OCI-LY7 (cell line): ENCODE results near the gene SUN2. TPM values are rescaled to one million over a fixed set of nuclear protein-coding genes. Genes with fewer than 3 reads are reported as not detected.

ENCODE experiments used
- BruUV-seq: library from RNA; stranded (reverse); fragments of 400-500 nt; replicated peaks from 2 replicates; lab custom pipeline; 2021; lab: Mats Ljungman, UMichigan
- CTCF ChIA-PET: fragments of 300-600 bp; sonication (Branson Sonifier 250); formaldehyde crosslinking; loops from one replicate; lab custom pipeline; 2022; ENCODE audit warnings: antibody characterized with exemption; ENCODE audit not compliant: unreplicated experiment; lab: Charles Lee
- POLR2A ChIA-PET: fragments of 300-600 bp; sonication (Branson Sonifier 250); formaldehyde crosslinking; loops from one replicate; lab custom pipeline; 2022; ENCODE audit warnings: antibody characterized with exemption; lab: Charles Lee
- DNase-seq: peaks from one replicate; pipeline ENCODE4 v3.0.0-alpha.2; 2015; ENCODE audit warnings: low spot score
- H2AFZ ChIP-seq: fragments of 200-600 bp; sonication (generic), shearing (Covaris generic); 2 replicates; pipeline ENCODE4 v1.6.1; 2014; ENCODE audit warnings: mild to moderate bottlenecking, antibody characterized with exemption, low read length, moderate library complexity
- H3K27ac ChIP-seq: fragments of 200-600 bp; sonication (generic); 2 replicates; pipeline ENCODE4 v1.5.1; 2014; ENCODE audit warnings: mixed run types, low read depth, mild to moderate bottlenecking, moderate library complexity, low read length, inconsistent platforms; ENCODE audit not compliant: poor library complexity, severe bottlenecking
- H3K36me3 ChIP-seq: fragments of 200-600 bp; sonication (generic); 2 replicates; pipeline ENCODE4 v1.6.1; 2014; ENCODE audit warnings: mild to moderate bottlenecking, antibody characterized with exemption, low read length, moderate library complexity, mixed read lengths; ENCODE audit not compliant: insufficient read depth
- H3K4me1 ChIP-seq: fragments of 200-600 bp; sonication (generic); 2 replicates; pipeline ENCODE4 v1.5.1; 2014; ENCODE audit warnings: mild to moderate bottlenecking, low read length; ENCODE audit not compliant: insufficient read depth, poor library complexity, severe bottlenecking
- H3K4me2 ChIP-seq: fragments of 200-600 bp; sonication (generic); 2 replicates; pipeline ENCODE4 v1.6.1; 2014; ENCODE audit warnings: mild to moderate bottlenecking, low read length
- H3K4me3 ChIP-seq: fragments of 200-600 bp; sonication (generic); 2 replicates; pipeline ENCODE4 v1.5.1; 2014; ENCODE audit warnings: mild to moderate bottlenecking, low read depth, low read length; ENCODE audit not compliant: poor library complexity, severe bottlenecking
- H3K79me2 ChIP-seq: fragments of 200-600 bp; sonication (generic); 2 replicates; pipeline ENCODE4 v1.6.1; 2016; ENCODE audit warnings: low read depth, mild to moderate bottlenecking, low read length, moderate library complexity, mixed read lengths; ENCODE audit not compliant: insufficient read depth
- H3K9me2 ChIP-seq: fragments of 200-600 bp; sonication (generic); 2 replicates; pipeline ENCODE4 v1.6.1; 2016; ENCODE audit warnings: mild to moderate bottlenecking, low read length, mixed read lengths; ENCODE audit not compliant: insufficient read depth
- H3K9me3 ChIP-seq: fragments of 200-600 bp; sonication (generic); 2 replicates; pipeline ENCODE4 v1.6.1; 2014; ENCODE audit warnings: mild to moderate bottlenecking, mixed run types, low read length, mixed read lengths
- H4K20me1 ChIP-seq: fragments of 200-600 bp; sonication (generic); 2 replicates; pipeline ENCODE4 v1.6.1; 2014; ENCODE audit warnings: mild to moderate bottlenecking, antibody characterized with exemption, low read length, moderate library complexity, mixed read lengths; ENCODE audit not compliant: insufficient read depth
- EZH2phosphoT487 ChIP-seq: fragments of 200-600 bp; sonication (generic); IDR thresholded peaks from 2 replicates; pipeline ENCODE4 v1.6.1; 2018; ENCODE audit warnings: low read depth, borderline replicate concordance, mild to moderate bottlenecking, mixed run types, antibody characterized with exemption, low read length, moderate library complexity, mixed read lengths
- intact Hi-C: fragments of 100-400 bp; cut with micrococcal nuclease; formaldehyde crosslinking; loops from one replicate; pipeline ENCODE4 v1.10.0; 2022; ENCODE audit not compliant: unreplicated experiment
- total RNA-seq, 2 experiments: library from RNA; depleted of rRNA in 1 of 2; stranded (reverse); fragments of >200 nt in 1 of 2; shearing (Covaris generic) in 1 of 2; gene quantifications; 2 replicates each; pipeline ENCODE4 v1.2.3, GENCODE V29; 2014 to 2022
- TF ChIP-seq, protein P1 (sequence below): fragments of 200-600 bp; sonication (generic); conservative IDR thresholded peaks from 2 replicates; pipeline ENCODE4 v1.5.1; 2014; ENCODE audit warnings: mild to moderate bottlenecking, antibody characterized with exemption, low read length, moderate library complexity, mixed read lengths

The SUN2 gene
- total RNA-seq, 2 experiments from 2014 or later, result 59.1 to 80.2 TPM

DNA sequence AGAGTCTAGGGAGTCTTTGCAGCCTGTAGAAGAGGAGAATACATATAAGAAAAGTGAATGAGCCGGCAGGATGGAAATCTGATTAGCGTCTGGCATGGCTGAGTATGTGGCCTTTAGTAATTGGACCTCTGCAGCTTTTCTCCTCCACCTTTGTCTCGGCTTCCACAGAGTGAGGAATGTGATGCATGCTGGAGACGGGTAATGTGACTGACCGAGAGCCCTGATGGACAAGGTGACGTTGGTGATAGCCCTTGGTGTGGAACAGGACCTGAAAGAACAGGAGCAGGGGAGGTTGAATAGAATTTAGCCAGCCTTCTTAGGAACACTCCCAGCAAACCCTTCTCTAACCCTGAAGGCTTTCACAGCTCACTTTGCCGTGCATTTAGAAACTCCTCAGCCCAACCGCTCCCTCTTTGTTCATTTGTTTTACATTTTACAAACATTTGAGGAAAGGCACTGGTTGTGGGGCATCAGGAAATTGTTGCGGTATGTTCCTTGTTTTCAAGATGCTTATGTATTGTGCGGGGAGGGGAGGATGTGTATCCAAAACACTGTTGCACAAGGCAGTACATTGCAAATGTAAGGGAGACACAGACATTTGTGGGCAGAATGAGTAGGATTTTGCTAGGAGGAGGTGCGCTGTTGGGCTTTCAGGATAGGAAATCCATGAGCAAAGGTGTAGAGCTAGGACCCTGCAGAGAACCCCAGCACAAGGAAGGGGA, 43.2 kb downstream of the SUN2 start:
- Histone ChIP-seq H2AFZ (no peak overlapping the region), H3K9me3 (no peaks in the 10 kb centered on the region), H4K20me1 (peaks cover 34% of the 10 kb centered on the region), H3K79me2 (peaks cover 60% of the 10 kb centered on the region), H3K27ac (no peak overlapping the region), H3K4me2 (no peak overlapping the region), H3K36me3 (peaks cover 50% of the 10 kb centered on the region), H3K4me3 (no peak overlapping the region), H3K4me1 (peaks cover 26% of the 10 kb centered on the region), H3K9me2 (no peaks in the 10 kb centered on the region)
- intact Hi-C loops, result no loop called here
- DNase-seq, result no peak
- CTCF ChIA-PET, result no interaction called here
- POLR2A ChIA-PET, result no interaction called here
- no peak for TF ChIP-seq EZH2phosphoT487
- TF ChIP-seq, protein P1, sequence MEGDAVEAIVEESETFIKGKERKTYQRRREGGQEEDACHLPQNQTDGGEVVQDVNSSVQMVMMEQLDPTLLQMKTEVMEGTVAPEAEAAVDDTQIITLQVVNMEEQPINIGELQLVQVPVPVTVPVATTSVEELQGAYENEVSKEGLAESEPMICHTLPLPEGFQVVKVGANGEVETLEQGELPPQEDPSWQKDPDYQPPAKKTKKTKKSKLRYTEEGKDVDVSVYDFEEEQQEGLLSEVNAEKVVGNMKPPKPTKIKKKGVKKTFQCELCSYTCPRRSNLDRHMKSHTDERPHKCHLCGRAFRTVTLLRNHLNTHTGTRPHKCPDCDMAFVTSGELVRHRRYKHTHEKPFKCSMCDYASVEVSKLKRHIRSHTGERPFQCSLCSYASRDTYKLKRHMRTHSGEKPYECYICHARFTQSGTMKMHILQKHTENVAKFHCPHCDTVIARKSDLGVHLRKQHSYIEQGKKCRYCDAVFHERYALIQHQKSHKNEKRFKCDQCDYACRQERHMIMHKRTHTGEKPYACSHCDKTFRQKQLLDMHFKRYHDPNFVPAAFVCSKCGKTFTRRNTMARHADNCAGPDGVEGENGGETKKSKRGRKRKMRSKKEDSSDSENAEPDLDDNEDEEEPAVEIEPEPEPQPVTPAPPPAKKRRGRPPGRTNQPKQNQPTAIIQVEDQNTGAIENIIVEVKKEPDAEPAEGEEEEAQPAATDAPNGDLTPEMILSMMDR, result no peak
- no TSS peak for BruUV-seq

DNA sequence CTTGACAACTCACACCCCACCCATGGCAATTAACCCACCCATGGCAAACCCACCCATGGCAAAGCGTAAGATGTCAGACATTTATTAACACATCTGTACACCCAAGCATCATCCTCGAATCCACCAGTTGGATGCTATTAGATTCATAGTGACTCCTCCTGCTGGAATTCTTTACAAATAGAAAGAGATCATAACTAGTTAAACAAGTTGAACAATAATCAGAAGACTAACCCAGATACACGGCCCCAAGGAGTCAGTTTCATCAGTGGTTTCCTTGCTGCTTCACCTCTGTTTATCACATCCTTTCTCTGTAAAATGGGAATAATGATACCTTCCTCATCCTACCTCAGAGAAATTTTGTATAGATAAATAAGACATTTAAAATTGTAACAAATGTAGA, 44.9 kb downstream of the SUN2 start:
- peaks cover 45% of the 10 kb centered on the region for H4K20me1 ChIP-seq
- ChIA-PET CTCF (no interaction called here), POLR2A (no interaction called here)
- no TSS peak for BruUV-seq
- peaks cover 77% of the 10 kb centered on the region for H3K79me2 ChIP-seq
- H3K4me2 ChIP-seq, result no peak overlapping the region
- H3K27ac ChIP-seq, result no peak overlapping the region
- no peak overlapping the region for H3K4me3 ChIP-seq
- peaks cover 34% of the 10 kb centered on the region for H3K4me1 ChIP-seq
- no peak overlapping the region for H2AFZ ChIP-seq
- TF ChIP-seq, protein P1, result no peak
- TF ChIP-seq EZH2phosphoT487, result no peak
- DNase-seq, result no peak
- H3K9me3 ChIP-seq, result no peaks in the 10 kb centered on the region
- H3K36me3 ChIP-seq, result peaks cover 33% of the 10 kb centered on the region
- no peaks in the 10 kb centered on the region for H3K9me2 ChIP-seq
- intact Hi-C loops, result no loop called here

DNA sequence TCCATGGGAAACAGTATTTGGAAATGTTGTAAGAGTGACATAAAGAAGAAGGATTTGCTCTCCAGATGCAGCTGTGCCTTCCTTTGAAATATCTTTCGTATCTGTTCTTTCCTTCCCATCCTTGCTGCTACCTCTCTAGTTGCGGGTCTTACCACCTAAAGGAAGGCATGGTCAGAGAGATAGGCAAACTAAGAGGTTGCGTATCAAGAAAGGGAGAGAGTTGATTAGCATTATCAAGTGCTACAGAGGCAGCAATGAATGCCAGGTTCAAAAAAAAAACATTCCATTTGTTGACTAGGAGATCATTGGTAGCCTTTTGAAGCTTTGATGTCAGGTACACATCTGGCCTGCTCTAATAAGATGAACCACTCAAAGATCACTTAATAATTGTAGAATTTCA, 45.4 kb downstream of the SUN2 start:
- Histone ChIP-seq H3K9me3 (no peaks in the 10 kb centered on the region), H4K20me1 (peaks cover 43% of the 10 kb centered on the region), H3K4me3 (no peak overlapping the region), H3K79me2 (peaks cover 77% of the 10 kb centered on the region), H3K4me2 (no peak overlapping the region), H3K4me1 (peaks cover 34% of the 10 kb centered on the region), H3K27ac (no peak overlapping the region), H3K36me3 (peaks cover 30% of the 10 kb centered on the region), H3K9me2 (no peaks in the 10 kb centered on the region), H2AFZ (no peak overlapping the region)
- CTCF ChIA-PET, result interaction anchor here (0.6 kb wide), 1 partner anchor 14 kb away, joined by 3 read pairs; no protein-coding TSS in a partner anchor
- DNase-seq, result no peak
- intact Hi-C loops, result no loop called here
- TSS peak; percentile 11 for BruUV-seq
- TF ChIP-seq EZH2phosphoT487, result no peak
- TF ChIP-seq, protein P1, result no peak
- POLR2A ChIA-PET, result no interaction called here
